HepG2 (cell line): ENCODE results near the gene SUMO4. TPM values are rescaled to one million over a fixed set of nuclear protein-coding genes. Genes with fewer than 3 reads are reported as not detected.

ENCODE experiments used
- ARID4A ChIP-seq: sonication (generic); formaldehyde crosslinking; IDR thresholded peaks from 2 replicates; pipeline ENCODE4 v1.5.0; 2020; ENCODE audit warnings: mild to moderate bottlenecking, missing genetic modification reagents, borderline replicate concordance
- LCORL ChIP-seq, 2 experiments: fragments of 450-650 bp in 1 of 2; sonication (generic) in 1 of 2; formaldehyde crosslinking in 1 of 2; IDR thresholded peaks; 2 replicates each; pipeline versions ENCODE4 v1.5.0 to v1.6.1; 2017 to 2020; ENCODE audit warnings: antibody characterized with exemption in 1 of 2, missing genetic modification reagents in 1 of 2
- NAIF1 ChIP-seq: sonication (generic); formaldehyde crosslinking; IDR thresholded peaks from 2 replicates; pipeline ENCODE4 v1.5.0; 2020; ENCODE audit warnings: mild to moderate bottlenecking, missing genetic modification reagents, borderline replicate concordance
- POGZ ChIP-seq: sonication (generic); formaldehyde crosslinking; IDR thresholded peaks from 2 replicates; pipeline ENCODE4 v1.4.0; 2020; ENCODE audit warnings: mild to moderate bottlenecking, missing genetic modification reagents
- REPIN1 ChIP-seq: sonication (generic); formaldehyde crosslinking; IDR thresholded peaks from 2 replicates; pipeline ENCODE4 v1.8.0; 2022; ENCODE audit warnings: missing genetic modification reagents, low read depth, mild to moderate bottlenecking, borderline replicate concordance
- ZNF3 ChIP-seq: IDR thresholded peaks from 2 replicates; pipeline ENCODE4 v1.7.0; 2017; ENCODE audit warnings: inconsistent platforms
- ZNF350 ChIP-seq: sonication (generic); formaldehyde crosslinking; IDR thresholded peaks from 2 replicates; pipeline ENCODE4 v1.4.0; 2020; ENCODE audit warnings: mild to moderate bottlenecking, low read depth, missing genetic modification reagents, borderline replicate concordance
- ZNF441 ChIP-seq: sonication (generic); formaldehyde crosslinking; IDR thresholded peaks from 2 replicates; pipeline ENCODE4 v1.7.0; 2021; ENCODE audit warnings: missing genetic modification reagents, borderline replicate concordance
- ZNF543 ChIP-seq: sonication (generic); formaldehyde crosslinking; IDR thresholded peaks from 2 replicates; pipeline ENCODE4 v1.4.0; 2020; ENCODE audit warnings: mild to moderate bottlenecking, missing genetic modification reagents
- ZNF615 ChIP-seq: sonication (generic); formaldehyde crosslinking; IDR thresholded peaks from 2 replicates; pipeline ENCODE4 v1.5.0; 2020; ENCODE audit warnings: mild to moderate bottlenecking, missing genetic modification reagents, borderline replicate concordance
- ZNF761 ChIP-seq: sonication (generic); formaldehyde crosslinking; conservative IDR thresholded peaks from 2 replicates; pipeline ENCODE4 v1.4.0; 2020; ENCODE audit warnings: mild to moderate bottlenecking, missing genetic modification reagents
- ZNF782 ChIP-seq: sonication (generic); formaldehyde crosslinking; IDR thresholded peaks from 2 replicates; pipeline ENCODE4 v1.4.0; 2020; ENCODE audit warnings: missing genetic modification reagents, mild to moderate bottlenecking, borderline replicate concordance
- ZNF83 ChIP-seq: sonication (generic); formaldehyde crosslinking; IDR thresholded peaks from 2 replicates; pipeline ENCODE4 v1.4.0; 2020; ENCODE audit warnings: missing genetic modification reagents, mild to moderate bottlenecking, borderline replicate concordance
- polyA plus RNA-seq, 8 experiments: library from polyadenylated mRNA; depleted of rRNA in 3 of 8; stranded (reverse) in 7 of 8; unstranded in 1 of 8; fragments of >200 nt; fragmentation: Illumina TruSeq in 4 of 8; extraction: Trizol in 4 of 8; gene quantifications; 2 replicates each; pipeline versions ENCODE4 v1.2.1 to v1.2.3, GENCODE V29; 2011 to 2016; ENCODE audit warnings: low read depth in 4 of 8, missing spikeins in 1 of 8, mixed read lengths in 1 of 8; ENCODE audit not compliant: insufficient read depth in 1 of 8
- total RNA-seq, 5 experiments: library from RNA; depleted of rRNA; stranded (reverse); fragments of >200 nt; fragmentation: Illumina TruSeq; extraction: Trizol; gene quantifications; 2 replicates each; pipeline ENCODE4 v1.2.3, GENCODE V29; 2016; ENCODE audit warnings: low read depth in 1 of 5
- TF ChIP-seq, protein P1 (sequence below): sonication (generic); formaldehyde crosslinking; IDR thresholded peaks from 2 replicates; pipeline ENCODE4 v1.5.0; 2020; ENCODE audit warnings: missing genetic modification reagents
- TF ChIP-seq, protein P2 (sequence below): sonication (generic); formaldehyde crosslinking; IDR thresholded peaks from 2 replicates; pipeline ENCODE4 v1.8.1; 2023; ENCODE audit warnings: mild to moderate bottlenecking, missing genetic modification reagents
- TF ChIP-seq, protein P3 (sequence below): sonication (generic); formaldehyde crosslinking; IDR thresholded peaks from 2 replicates; pipeline ENCODE4 v1.5.1; 2020; ENCODE audit warnings: mild to moderate bottlenecking, missing genetic modification reagents, moderate library complexity

SUMO4 gene
- total and polyA plus RNA-seq, 2 of the 13 experiments (the other 11 are each of a cell fraction or from before 2014, with no cell fraction given), result 0.22 to 1.2 TPM

GRCh38 chr6:149440735-149441671, 40.9 kb downstream of the SUMO4 start (continued):
- TF ChIP-seq, protein P1, sequence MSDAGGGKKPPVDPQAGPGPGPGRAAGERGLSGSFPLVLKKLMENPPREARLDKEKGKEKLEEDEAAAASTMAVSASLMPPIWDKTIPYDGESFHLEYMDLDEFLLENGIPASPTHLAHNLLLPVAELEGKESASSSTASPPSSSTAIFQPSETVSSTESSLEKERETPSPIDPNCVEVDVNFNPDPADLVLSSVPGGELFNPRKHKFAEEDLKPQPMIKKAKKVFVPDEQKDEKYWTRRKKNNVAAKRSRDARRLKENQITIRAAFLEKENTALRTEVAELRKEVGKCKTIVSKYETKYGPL (CRISPR knock-in tag), result 0 out of 2 replicates have a peak, but pooled peaks have one; percentile 6
- TF ChIP-seq ZNF615 (CRISPR knock-in tag), result no peak
- TF ChIP-seq, protein P2, sequence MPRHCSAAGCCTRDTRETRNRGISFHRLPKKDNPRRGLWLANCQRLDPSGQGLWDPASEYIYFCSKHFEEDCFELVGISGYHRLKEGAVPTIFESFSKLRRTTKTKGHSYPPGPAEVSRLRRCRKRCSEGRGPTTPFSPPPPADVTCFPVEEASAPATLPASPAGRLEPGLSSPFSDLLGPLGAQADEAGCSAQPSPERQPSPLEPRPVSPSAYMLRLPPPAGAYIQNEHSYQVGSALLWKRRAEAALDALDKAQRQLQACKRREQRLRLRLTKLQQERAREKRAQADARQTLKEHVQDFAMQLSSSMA (CRISPR knock-in tag), result no peak
- TF ChIP-seq REPIN1, result no peak
- 0 out of 2 replicates have a peak, but pooled peaks have one; percentile 43 for TF ChIP-seq ZNF83 (CRISPR knock-in tag)
- TF ChIP-seq NAIF1 (CRISPR knock-in tag), result no peak
- TF ChIP-seq ZNF782, result peak; percentile 52; the same call in 1 of the 2 replicates
- TF ChIP-seq, protein P3, sequence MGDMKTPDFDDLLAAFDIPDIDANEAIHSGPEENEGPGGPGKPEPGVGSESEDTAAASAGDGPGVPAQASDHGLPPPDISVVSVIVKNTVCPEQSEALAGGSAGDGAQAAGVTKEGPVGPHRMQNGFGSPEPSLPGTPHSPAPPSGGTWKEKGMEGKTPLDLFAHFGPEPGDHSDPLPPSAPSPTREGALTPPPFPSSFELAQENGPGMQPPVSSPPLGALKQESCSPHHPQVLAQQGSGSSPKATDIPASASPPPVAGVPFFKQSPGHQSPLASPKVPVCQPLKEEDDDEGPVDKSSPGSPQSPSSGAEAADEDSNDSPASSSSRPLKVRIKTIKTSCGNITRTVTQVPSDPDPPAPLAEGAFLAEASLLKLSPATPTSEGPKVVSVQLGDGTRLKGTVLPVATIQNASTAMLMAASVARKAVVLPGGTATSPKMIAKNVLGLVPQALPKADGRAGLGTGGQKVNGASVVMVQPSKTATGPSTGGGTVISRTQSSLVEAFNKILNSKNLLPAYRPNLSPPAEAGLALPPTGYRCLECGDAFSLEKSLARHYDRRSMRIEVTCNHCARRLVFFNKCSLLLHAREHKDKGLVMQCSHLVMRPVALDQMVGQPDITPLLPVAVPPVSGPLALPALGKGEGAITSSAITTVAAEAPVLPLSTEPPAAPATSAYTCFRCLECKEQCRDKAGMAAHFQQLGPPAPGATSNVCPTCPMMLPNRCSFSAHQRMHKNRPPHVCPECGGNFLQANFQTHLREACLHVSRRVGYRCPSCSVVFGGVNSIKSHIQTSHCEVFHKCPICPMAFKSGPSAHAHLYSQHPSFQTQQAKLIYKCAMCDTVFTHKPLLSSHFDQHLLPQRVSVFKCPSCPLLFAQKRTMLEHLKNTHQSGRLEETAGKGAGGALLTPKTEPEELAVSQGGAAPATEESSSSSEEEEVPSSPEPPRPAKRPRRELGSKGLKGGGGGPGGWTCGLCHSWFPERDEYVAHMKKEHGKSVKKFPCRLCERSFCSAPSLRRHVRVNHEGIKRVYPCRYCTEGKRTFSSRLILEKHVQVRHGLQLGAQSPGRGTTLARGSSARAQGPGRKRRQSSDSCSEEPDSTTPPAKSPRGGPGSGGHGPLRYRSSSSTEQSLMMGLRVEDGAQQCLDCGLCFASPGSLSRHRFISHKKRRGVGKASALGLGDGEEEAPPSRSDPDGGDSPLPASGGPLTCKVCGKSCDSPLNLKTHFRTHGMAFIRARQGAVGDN, result peak; percentile 67; the same call in 1 of the 2 replicates
- no peak for TF ChIP-seq ZNF441
- no peak for TF ChIP-seq POGZ
- TF ChIP-seq ARID4A (CRISPR knock-in tag), result peak; percentile 2; the same call in 1 of the 2 replicates
- no peak for TF ChIP-seq ZNF3 (CRISPR knock-in tag)
- TF ChIP-seq LCORL (IDR thresholded peaks at IDR 0.05), result no peak
- TF ChIP-seq LCORL (CRISPR knock-in tag; IDR thresholded peaks at IDR 0.05), result peak; percentile 17; the same call in 1 of the 2 replicates
- TF ChIP-seq ZNF543, result 0 out of 2 replicates have a peak, but pooled peaks have one; percentile 49
- 0 out of 2 replicates have a peak, but pooled peaks have one; percentile 15 for TF ChIP-seq ZNF350
- 0 out of 2 replicates have a peak, but pooled peaks have one; percentile 55 for TF ChIP-seq ZNF761 (CRISPR knock-in tag)
